Measurements from ENCODE around the gene ZMYM3.

Gene ZMYM3

DNA sequence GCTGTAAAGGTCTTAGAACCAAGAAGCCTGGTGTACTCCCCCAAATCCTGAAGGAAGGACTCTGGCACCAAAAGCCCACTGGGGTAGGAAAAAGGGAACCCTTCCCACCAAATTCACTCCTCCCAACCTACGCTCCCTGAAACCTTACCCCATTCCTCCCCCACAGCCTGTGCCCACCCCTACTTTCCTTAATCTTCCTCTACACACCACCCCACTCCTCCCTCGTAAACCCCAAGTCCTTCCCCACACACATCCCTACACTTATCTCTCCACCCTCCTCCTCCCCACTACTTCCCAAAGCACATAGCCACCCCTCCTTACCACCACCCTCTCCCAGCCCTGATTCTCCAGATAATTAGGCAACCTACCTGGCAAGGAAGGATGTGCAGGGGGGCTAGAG, 1.7 kb downstream of the ZMYM3 start:
- no peak for DNase-seq

DNA sequence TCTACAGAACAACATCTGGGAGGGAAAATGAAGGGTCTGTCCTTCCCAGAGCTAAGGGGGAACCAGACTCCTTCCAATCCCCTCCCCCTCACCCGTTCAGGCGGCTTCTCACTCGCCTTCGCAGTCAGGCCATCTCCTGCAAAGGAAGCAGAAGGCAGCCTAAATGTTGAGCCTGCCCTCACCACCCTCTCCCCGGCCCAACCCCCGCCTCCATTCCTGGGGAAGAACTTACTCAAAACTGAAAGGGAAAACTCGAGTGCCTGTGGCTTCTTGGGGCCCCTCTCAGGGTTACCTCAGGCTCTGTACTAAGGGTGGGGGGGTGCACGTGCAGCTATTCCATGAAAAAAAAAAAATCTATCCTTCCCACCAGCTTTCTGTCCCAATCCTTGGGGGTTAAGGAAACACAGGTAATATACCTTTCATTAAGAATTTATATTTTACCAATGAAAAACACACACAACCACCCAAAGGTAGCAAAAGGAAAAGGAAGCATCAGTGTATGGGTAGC, 2.4 kb downstream of the ZMYM3 start:
- peak; percentile 31 for DNase-seq

DNA sequence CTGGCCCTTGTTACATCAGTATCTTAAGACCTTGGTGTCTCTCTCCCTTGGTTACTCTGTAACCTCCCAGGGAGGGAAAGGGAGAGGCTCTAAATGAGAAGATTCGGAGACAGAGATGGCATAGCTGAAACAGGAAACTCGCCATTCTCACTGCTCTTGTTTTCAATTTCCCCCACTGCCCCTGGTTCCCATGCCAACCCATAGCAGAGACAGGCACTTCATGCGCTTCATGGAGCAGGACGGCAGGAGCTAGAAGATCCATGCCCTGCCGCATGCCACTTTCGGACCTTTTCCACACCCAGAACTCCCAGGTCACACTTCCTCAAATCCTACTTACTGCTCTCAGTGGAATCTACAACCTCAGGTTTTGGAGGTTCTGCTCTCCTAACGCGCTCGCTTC, 3.1 kb downstream of the ZMYM3 start:
- no peak for DNase-seq

DNA sequence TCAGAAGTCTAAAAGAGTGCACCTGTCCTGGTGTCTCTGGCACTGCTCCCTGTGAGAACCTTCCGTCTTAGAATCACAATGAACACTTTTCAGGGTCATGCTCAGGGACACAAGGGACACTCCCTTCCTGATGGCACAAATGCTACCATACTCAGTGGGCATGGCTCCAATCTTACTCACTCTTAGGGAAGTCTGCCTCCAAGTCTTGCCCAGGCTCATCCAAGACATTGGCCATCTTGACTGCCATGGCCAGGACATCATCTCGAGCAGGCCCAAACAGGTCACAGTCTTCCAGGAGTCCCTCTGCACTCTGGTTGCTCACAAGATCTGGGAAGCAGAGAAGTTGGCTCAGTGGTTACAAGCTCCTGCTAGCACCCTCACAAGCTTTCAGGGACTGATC, 8.8 kb downstream of the ZMYM3 start:
- no peak for DNase-seq

DNA sequence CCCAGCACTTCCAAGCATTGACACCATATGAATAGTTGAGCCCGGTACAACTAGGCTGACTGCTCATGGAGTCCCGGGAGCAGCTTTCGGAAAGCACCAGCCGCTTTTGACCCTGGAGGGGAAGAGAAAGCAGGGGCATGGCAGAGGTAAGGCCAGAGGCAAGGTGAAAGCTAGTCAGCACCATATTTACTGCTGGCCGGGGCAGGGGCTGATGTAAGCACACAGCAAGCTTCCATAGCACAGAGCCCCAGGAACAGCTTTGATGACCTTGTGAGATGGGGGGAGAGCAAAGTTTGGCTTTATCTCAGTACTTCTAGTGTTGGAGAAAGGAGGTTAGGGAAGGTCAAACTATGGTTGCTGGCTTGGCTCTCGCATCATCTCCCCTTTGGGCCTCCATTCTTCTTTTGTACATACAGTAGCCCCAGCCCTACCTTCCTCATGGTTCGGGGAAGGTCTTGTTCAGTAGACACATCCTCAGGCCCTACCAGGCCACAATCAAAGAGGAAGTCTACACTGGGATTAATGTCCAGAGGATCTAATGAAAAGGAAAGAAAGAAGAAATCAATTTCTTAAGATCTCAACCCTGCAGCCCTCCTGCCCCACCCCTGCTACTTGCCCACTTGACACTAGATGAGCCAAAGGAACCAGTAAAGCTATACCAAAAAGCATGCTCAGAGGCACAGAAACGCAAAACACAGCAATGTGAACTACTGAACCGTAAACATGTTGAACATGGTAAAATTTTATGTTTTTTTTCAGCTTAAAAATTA, 9.4 kb downstream of the ZMYM3 start:
- DNase-seq = no peak

DNA sequence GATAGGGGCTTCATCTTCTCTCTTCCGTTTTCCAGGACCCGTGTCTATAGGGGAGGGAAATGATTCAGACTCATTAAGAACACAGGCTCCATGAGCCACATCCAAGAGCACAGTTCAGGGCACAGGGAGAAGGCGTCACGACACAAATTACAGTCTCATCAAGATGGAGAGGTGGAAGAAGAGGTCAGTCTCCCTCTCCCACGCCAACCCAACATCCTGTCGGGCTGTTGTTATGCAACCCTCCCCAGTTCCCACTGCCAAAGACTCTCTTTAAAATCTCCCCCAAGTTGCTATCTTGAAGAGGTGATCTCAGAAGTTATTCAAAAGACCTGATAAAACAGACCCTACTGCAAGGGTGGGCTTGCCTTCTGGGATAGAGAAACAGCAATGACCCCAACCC, 12.6 kb downstream of the ZMYM3 start:
- no peak for DNase-seq

DNA sequence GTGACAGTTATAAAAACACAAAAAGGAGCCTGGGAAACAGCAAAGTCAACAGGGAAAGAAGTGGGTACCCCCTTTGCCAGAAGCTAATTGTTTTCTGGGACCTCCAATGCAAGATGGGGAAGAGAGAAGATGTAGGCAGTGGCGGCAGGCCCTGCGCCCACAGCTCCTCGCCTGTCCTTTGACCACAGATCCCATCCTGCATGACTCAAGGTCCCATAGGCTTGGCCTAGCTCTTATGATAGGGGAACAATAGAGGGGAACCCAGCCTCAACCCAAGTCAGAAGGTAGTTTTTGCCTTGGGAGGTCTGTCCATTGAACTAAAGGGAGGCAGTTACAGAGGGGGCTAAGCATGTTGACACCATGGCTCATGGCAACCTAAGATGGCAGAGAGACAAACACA, 14.2 kb downstream of the ZMYM3 start:
- DNase-seq = no peak

DNA sequence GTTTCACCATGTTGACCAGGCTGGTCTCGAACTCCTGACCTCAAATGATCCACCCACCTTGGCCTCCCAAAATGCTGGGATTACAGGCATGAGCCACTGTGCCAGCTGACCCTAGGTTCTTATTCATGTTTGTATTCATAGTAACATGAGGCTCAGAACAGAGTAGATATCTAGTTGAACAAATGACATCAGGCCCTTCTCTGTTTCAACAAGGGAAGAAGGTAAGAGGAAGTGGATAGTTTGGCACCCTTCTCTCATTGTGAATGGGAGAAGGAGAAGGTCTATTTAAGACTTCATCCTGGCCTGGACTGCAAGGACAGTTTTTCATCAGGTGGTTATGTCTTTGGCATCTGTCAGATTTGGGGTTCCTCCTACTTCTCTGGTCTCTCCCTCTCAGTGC, 17.1 kb downstream of the ZMYM3 start:
- DNase-seq = no peak

DNA sequence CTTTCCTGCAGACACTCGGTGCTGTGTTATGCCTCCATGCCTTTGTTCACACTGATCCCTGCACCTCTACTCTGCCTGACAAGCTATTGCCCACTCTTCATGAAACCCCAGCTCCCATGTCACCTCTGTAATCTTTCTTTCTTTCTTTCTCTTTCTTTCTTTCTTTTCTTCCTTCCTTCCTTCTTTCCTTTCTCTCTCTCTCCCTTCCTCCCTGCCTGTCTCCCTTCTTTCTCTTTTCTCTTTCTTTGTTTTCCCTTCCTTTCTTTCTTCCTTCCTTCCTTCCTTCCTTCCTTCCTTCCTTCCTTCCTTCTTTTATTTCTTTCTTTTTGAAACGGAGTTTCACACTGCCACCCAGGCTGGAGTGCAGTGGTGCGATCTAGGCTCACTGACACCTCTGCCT, 18.5 kb downstream of the ZMYM3 start:
- DNase-seq = no peak

DNA sequence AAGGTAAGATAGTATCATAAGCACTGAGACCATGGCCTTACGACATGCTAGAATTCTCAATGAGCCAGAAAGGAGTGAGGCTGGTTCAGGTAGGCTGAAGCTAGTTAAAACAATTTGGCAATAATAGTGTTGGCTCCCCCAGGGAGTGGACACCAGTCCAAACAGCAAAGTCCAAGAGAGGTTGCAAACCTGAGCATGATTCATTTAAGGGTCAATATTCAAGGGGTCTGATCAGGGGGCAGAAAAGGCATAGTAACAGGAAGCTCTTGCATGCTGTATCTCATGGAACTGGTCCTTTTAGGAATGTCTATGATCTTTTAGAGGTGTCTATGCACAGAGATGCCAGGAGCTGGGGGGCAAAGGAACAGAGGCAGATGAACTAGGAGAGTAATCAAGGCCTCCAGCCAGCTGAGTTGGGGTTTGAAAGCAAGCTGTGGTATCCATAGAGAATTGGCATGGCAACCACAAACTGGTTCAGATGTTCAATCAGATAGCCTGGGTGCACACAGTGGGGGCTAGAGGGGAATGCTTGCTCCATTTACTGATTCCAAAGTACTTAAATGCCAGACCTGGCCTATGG, 25.8 kb downstream of the ZMYM3 start:
- no peak for DNase-seq

DNA sequence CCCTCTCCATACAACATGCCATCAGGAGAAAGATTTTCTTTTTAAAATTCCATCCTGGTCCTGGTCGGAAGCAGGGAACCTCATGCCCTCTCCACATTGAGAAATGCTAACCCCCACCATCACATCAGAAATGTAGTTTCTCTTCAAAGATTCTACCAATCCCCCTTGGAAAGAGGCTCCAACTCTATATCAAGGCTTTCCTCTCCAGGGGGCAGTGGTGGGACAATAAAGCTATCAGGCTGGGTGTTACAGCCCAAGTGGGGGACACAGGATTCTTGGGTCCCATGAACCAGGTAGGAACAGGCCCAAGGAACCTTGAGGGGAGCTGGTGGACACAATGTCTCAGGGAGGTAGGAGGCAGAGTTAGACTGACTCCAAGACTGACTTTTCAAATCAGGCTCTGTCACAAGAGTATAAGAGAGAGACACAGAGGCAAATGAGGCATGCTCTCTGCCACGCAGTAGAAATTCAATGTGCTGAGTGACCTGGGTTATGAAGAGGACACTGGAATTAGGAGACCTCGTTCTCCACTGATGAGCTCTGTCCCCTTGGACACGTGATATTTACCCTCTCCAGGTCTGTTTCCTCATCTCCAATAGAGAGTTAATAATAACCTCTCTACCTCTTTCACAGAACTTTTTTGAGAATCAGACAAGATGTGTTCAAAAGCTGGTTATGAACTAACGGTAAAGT, 26.4 kb downstream of the ZMYM3 start:
- no peak for DNase-seq

DNA sequence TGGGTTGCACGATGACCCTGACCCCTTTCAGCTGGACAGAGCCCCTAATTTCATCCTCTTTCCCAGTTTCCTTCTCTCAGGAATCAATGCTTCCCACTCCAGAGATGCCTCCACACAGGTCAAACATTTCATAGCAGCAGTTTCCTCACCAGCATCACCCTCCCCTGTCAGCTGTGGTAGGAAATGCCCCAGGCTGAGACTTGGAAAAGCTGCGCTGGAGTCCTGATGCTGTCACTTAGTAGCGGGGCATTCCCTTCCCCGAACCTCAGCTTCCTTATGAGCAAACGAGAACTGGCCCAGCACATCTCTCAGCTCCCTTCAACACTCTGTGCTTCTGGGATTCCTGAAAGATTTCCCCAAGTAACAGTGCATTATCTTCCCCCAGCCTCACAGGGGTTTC, 28.3 kb downstream of the ZMYM3 start:
- DNase-seq = no peak

DNA sequence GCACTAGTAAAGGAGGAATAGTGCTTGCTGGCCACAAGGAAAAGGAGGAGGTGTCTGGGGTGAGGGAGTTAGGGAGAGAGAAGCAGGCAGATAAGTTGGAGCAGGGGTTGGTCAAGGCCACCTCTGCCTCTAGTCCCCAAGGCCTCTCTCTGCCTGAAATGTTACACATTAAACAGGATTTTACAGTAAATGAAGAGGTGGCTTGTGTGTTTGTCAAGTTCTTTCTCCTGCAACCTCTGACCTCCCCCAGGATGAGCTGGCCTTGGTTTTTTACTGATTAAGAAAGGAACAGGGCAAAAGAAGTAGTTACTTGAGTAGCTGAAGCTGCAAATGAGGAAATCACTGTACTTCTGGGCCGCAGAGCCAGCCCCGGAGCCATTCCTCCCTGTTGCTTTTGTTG, 28.9 kb downstream of the ZMYM3 start:
- no peak for DNase-seq

DNA sequence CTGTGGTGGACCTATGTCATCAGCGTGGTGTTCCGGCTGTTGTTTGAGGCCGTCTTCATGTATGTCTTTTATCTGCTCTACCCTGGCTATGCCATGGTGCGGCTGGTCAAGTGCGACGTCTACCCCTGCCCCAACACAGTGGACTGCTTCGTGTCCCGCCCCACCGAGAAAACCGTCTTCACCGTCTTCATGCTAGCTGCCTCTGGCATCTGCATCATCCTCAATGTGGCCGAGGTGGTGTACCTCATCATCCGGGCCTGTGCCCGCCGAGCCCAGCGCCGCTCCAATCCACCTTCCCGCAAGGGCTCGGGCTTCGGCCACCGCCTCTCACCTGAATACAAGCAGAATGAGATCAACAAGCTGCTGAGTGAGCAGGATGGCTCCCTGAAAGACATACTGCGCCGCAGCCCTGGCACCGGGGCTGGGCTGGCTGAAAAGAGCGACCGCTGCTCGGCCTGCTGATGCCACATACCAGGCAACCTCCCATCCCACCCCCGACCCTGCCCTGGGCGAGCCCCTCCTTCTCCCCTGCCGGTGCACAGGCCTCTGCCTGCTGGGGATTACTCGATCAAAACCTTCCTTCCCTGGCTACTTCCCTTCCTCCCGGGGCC, 29.7 kb downstream of the ZMYM3 start:
- no peak for DNase-seq

DNA sequence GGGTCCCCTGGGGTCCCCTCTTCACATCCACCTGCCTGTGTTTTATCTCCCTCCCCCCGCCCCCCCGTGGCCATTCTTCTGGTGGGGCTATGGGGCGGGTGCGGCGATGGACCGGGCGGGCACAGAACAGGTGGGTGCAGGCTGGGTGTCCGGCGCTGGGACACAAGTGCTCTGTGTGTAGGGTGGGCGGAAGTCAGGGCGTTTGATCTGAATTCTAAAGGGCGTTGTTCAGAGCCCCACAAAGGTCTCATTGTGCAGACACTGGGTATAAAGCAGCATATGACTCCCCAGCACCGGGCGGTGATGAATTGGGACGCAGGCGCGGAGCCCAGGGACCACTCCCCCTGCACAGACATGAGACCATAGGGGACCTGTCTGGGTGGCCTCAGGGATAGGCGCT, 31.0 kb downstream of the ZMYM3 start, which contains the start of gene GJB1:
TSS of gene GJB1 (plus strand) at position 296 of the 400 bp plus-strand sequence. CDS start 484 bp downstream, outside the sequence.
- no peak for DNase-seq

DNA sequence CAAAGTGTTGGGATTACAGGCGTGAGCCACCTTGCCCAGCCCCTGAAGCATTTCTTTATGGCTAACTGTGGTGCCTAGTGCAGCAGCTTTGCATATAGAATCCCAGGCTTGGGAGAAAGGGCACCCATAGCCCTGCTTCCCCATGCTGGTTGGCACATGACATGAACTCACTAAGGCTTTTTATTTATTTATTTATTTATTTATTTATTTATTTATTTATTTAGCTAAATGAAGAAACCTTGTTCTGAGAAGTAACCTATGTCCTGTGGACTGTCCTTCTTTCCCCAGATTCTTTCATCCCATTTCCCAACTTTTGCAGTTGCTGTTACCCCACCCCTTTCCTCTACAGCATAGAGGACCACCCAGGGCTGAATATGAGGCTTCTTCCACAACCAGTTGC, 32.8 kb downstream of the ZMYM3 start:
- no peak for DNase-seq

DNA sequence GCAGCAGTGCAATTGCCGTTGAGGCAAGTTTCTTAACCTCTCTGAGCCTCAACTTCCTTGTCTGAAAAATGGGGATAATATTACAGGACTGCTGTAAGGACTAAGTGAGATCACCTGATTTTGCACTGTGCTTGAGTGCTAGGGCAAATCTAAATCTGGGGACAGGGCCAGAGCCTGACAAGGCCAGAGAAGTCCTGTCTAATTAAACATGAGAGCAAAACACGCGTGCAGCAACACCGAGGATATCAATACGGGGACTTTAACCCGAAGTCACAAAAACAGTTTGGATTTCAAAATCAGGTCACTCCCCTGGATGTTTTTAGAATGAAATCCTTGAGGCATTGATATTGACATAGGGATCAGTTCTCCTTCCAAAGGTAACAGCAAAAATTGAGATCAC, 36.6 kb downstream of the ZMYM3 start:
- no peak for DNase-seq

DNA sequence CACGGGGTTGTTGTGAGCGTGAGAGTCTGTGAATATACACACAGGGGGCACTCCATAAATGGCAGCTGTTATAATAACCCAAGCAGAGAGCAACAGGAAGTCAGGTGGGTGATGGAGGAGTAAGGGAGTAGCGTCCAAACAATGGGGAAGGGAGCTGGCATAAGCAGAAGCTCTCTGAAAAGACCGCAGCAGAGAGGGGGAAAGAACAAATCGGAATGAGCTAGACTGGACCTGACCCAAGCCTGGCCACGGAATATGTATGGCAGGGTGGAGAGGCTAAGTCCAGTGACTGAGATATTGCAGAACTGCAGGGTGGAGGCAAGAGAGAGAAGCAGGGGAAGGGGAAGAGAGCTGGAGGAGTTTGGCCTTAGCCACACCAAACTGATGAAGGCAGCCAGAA, 37.5 kb downstream of the ZMYM3 start:
- DNase-seq = no peak

DNA sequence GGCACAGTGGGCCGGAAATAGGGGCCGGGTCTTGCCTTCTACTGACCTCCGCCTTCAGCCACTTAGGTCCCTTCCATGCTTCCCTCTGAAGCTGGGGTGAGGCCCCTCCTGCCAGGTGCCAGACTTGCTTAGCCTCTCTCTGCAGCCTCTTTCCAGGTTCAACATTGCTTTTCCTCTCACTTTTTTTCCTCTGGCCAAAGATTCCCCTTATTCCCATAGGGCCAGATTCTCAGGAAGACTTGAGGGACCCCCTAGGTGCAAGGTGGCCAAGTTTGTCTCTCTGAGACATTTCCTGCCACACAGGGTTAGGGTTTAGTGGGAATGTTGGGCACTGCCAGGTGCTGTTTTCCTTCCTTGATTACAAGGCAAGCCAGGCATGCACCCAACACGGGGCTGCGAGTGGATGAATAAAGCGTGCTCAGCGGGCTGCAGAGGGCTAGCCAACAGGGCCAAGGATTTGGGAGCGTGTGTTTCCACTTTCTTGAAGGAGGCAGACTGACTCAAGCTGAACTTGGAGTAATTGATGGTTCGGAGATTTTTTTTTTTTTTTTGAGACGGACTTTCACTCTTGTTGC, 38.5 kb downstream of the ZMYM3 start:
- no peak for DNase-seq

DNA sequence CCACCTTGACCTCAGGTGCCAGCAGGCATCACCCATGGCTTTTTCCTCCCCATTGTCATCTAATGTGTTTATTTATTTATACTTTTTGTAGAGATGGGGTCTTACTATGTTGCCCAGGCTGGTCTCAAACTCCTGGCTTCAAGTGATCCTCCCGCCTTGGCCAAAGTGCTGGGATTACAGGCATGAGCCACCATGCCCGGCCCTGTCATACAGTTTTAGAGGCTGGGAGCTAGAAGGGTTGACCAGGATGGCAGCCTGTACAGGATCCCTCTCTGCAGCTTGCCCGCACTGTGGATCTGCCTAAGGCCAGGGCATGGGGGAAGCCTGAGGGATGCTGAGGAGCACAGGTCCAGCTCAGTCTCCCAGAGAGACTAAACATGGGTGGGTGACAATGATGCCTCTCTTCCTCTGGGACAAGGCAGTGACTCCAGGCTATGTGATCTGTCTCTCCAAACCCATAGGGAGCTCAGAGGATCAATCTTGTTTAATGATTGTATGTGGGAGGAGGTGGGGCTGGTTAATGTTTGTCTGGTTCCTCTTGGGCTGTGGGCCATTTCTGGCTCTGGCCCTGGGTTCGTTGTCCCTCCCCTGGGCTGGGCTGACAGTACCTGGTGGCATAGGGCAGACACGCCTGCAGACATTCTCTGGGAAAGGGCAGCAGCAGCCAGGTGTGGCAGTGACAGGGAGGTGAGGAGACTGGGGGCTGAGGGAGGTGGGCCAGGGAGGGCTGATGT, 39.2 kb downstream of the ZMYM3 start:
- no peak for DNase-seq

DNA sequence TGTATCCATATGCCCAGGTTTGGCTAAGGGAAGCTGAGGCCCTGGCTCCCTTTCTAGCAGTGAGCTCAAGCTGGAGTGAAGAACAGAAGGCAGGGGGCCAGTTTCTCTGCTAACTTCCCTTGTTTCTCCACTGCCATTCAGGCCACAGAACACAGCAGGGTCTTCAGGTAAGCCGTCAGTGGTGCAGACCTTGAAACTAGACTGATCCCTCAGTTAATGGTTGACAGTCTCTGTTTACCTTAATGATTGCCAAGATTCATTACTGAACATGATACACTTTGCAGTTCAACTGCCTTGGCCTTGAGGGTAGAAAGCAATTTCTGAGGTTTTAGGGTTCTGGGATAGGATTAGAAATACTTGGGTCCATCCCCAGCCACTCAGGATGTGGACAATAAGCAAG, 39.8 kb downstream of the ZMYM3 start:
- no peak for DNase-seq

DNA sequence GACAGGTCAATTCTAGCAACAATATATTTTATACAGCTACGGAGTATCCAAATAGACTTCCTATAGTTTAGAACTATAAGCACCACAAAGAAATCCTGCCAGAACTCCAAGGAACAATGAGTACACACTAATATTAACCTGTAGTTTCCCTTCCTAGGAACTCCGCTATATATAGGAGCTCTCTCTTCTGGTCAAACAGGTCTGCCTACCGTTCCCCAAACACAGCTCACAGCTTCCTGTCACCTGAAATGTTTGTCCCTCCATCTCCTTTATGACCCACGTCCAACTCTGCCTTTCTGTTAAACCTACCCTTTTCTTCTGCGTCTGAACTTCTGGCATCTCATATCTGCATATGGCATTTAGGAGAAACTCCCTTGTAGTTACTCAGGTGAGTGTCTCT, 41.4 kb downstream of the ZMYM3 start:
- no peak for DNase-seq

DNA sequence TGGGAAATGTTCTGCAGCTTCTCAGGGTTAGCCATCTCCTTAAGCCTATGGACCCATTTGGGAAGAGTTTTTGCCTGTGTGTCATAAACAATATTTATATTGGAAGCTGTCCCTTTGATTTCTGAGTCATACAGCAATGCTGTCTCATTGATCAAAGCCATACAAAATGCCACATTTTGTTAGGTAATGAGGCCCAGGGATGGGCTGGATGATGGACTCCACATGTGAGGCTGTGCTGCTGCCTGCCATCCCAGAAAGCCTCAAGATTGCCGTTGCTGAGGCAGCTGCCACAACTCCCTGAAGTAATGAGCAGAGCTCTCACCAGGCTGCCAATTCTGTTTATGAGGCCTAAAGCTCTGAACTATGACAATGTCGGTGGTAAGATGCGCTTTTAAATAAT, 43.1 kb downstream of the ZMYM3 start:
- no peak for DNase-seq

Data from GDM1 (cell line).